Superior temporal gyrus (tissue), 1 donor: ENCODE data around the gene LHX8.

Experiments used
- DNase-seq: peaks from one replicate; pipeline ENCODE4 v3.0.0-alpha.2; 2016; ENCODE audit errors: extremely low spot score

LHX8 gene

GRCh38 chr1:75203415-75204277, 69.5 kb downstream of the LHX8 start:
- DNase-seq = peak; percentile 80

DNA sequence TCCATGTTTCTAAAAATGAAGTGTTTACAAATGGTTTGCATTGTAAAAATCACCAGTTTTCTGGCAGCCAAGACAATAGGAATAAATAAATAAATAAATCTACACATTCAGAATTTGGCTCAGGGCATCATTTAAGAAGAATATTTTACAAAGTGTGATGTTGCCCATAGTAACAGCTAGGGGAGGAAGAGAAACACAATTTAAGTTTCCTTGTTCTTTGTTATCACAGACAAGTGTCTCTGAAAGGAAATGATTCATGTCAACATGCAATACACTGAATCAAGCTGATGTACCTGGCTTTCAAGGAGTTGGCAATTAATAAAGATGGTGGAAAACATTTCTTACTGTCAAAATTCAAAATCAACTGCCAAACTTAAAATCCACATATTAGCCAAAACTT, 74.7 kb downstream of the LHX8 start:
- no peak for DNase-seq
